NCI-H748 treated with DMSO at 0.1 percent for 48 hours (cell line): Measurements from ENCODE around the gene MAP3K12.
"Not testable (repeated sequence)": the region's sequence is repeated elsewhere in the genome, so short reads cannot be mapped to it uniquely, and the experiment has no call there.

Experiments
- DNase-seq: peaks from one replicate; lab custom pipeline; 2025; lab: John Stamatoyannopoulos, UW

The MAP3K12 gene

GRCh38 chr12:53492830-53493609 lies 6.2 kb downstream of the MAP3K12 start:
- peak; percentile 87 for DNase-seq

GRCh38 chr12:53492188-53492587 lies 7.1 kb downstream of the MAP3K12 start:
- no peak for DNase-seq

- DNase-seq = no peak
Observed at GRCh38 chr12:53489242-53489864, 9.9 kb downstream of the MAP3K12 start.

- DNase-seq = no peak
Observed at GRCh38 chr12:53486736-53487487, 12.3 kb downstream of the MAP3K12 start.

- no peak for DNase-seq
Observed at GRCh38 chr12:53485955-53486735, 13.1 kb downstream of the MAP3K12 start.

GRCh38 chr12:53484686-53485575 lies 14.3 kb downstream of the MAP3K12 start:
- DNase-seq = no peak

- no peak for DNase-seq
Observed at GRCh38 chr12:53483979-53484377, 15.3 kb downstream of the MAP3K12 start.

- no peak for DNase-seq
Observed at GRCh38 chr12:53483225-53483978, 15.9 kb downstream of the MAP3K12 start.

GRCh38 chr12:53482626-53483168 lies 16.6 kb downstream of the MAP3K12 start:
- no peak for DNase-seq

- DNase-seq = no peak
Observed at GRCh38 chr12:53481939-53482586, 17.2 kb downstream of the MAP3K12 start.

- DNase-seq = not testable (repeated sequence)
Observed at GRCh38 chr12:53481458-53481857, 17.8 kb downstream of the MAP3K12 start.

GRCh38 chr12:53480491-53481442 lies 18.5 kb downstream of the MAP3K12 start:
- DNase-seq = no peak

- no peak for DNase-seq
Observed at GRCh38 chr12:53479331-53479730, 19.9 kb downstream of the MAP3K12 start.

- DNase-seq = no peak
Observed at GRCh38 chr12:53478865-53479264, 20.4 kb downstream of the MAP3K12 start.

GRCh38 chr12:53476769-53477209 lies 22.5 kb downstream of the MAP3K12 start:
- no peak for DNase-seq

GRCh38 chr12:53474819-53475218 lies 24.4 kb downstream of the MAP3K12 start:
- DNase-seq = no peak

GRCh38 chr12:53474077-53474476 lies 25.2 kb downstream of the MAP3K12 start:
- DNase-seq = no peak

GRCh38 chr12:53472056-53472582 lies 27.1 kb downstream of the MAP3K12 start:
- DNase-seq = no peak
